Limb (tissue), 2 donors: Measurements from ENCODE around the gene ZC3H18.

Source experiments
- DNase-seq, 2 donors: peaks; one replicate each; pipeline ENCODE4 v3.0.0-alpha.2; 2016; ENCODE audit errors: extremely low spot score in 2 of 2

The ZC3H18 gene

DNA sequence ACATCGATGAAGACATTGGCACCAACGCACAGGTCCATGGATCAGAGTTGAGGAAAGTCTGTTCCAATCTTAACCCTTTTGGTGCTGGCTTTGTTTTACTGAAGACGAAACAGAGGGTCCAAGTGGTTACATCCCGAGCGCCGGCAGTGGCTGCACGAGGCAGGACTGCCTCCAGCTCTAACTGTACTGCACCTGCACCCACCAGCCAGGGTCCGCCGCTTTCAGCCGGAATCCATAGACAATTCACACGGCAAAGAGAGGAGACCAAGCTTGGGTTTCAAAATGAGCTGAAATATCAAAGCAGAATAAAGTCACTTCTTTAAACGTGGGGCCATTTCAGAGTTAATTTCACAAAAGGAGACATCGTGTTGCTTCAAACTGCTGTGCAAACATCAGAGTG is 21.2 kb upstream of the ZC3H18 start:
- DNase-seq = no peak

DNA sequence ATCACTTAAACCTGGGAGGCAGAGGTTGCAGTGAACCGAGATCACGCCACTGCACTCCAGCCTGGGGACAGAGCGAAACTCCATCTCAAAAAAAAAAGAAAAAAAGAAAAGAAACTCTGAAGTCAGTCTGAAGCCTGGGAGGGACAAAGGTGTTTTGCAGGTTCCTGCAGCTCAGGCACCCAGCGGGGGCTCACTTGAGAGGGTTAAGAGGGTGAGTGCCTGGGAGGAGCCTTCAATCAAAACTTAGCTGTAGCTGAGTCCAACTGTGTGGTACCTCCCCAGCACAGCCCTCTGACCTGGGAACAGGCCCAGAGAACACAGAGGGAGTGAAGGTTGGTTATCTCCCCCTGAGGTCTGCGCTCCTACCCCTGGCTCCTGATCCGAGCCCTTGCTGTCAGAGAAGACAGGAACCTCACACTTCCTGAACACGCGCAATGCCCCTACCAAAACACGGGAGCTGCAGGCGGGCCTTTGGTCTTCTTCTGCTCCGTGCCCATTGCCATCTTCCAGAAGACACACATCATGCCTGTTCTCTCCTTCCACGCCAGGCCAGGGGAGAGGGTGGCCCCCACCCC is 20.4 kb upstream of the ZC3H18 start:
- no peak for DNase-seq

DNA sequence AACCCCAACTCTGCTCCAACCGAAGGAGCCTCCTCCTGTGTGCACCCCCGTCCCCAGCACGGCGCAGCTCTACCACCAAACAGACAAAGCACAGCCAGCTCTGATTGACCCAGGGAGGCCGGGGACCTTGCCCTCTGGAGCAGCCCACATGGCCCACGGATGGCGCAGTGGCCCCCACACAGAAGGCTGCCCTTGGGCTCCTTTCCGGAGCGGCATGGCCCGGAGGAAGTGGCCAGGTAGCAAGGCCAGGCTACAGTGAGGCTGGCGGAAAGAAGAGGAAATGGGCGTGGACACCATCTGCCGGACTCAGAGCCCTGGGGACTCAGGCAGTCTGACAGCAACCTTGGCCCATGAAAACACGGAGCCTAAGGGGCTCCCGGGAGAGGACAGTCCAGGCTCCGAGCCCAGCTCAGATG is 19.9 kb upstream of the ZC3H18 start:
- no peak for DNase-seq

DNA sequence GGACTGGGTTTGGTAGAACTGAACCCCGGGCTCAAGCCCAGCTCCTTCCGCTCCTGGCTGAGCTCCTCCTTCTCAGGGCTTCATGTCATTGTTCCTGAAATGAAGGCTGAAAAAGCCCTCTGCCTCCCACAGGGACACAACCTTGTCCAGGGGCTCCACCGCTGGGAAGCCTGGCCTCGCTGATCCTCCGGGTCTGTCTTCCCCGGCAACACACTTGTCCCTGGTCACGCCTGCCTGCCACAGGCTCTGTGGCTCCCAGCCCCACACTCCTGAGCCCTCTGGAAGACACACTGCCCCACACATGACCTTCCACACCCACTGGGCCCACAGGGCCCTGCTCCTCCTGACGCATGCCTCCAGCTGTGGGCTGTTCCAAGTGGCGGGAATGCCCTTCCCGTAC is 18.0 kb upstream of the ZC3H18 start:
- DNase-seq = no peak

DNA sequence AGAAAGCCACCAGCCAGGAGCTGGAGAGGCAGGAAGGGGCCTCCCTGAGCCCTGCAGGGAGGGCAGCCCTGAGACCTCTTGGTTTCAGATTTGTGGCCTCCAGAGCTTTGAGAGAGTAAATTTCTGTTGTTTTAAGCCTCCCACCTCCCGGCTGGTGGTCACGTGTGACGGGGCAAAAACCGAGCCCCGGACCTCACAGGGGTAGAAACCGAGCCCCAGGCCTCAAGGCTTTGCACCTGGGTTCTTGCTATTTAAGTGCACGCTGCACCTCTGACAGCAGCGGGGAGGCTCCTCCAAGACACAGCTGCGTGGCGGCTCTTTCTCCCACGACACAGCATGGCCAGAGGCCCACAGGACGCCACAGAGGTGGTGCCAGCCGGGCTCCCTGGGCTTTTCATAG is 17.4 kb upstream of the ZC3H18 start:
- DNase-seq = no peak

DNA sequence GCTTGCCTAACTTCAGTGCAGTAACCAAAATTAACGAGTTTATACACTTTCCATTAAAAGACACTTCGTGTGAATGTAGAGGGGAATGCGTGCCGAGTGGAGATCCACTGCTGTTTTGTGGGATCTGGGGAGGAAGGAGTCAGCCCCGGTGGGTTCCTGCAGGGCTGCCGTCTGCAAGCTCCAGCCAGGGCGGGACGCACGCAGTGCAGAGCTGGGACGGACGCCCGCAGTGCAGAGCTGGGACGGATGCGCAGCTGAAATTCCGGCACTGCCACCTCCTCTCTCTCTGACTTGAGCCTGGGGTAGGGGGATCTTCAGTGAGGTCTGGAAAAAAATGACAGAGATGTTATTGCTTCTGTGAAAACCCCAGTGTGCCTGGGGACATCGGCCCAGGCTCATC is 16.5 kb upstream of the ZC3H18 start:
- DNase-seq = no peak

DNA sequence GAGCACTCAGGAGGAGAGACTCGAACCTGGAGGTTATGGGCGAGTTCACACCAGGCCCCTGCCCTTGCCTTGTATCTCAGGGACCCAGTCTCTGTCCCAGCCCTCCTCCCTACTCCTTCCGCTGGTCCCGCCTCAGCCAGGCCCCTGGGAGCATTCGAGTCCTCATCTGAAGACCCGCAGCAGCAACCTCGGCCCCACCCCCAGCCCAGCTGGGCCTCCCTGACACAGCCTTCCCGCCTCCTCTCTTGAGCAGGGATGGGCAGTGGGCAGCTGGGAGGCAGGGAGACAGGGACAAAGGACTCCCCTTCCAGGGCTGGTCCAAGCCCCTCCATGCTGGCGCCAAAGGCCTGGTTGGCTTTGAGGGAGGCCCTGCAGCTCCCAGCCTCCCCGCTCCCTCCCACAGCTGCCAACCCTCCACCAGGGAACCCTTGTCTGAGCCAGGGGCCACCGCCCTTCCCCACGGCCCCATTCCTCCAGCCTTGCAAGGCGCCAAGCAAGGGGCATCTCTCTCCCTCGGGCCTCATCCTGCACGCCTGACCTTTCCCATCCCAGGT is 15.4 kb upstream of the ZC3H18 start:
- DNase-seq = no peak

DNA sequence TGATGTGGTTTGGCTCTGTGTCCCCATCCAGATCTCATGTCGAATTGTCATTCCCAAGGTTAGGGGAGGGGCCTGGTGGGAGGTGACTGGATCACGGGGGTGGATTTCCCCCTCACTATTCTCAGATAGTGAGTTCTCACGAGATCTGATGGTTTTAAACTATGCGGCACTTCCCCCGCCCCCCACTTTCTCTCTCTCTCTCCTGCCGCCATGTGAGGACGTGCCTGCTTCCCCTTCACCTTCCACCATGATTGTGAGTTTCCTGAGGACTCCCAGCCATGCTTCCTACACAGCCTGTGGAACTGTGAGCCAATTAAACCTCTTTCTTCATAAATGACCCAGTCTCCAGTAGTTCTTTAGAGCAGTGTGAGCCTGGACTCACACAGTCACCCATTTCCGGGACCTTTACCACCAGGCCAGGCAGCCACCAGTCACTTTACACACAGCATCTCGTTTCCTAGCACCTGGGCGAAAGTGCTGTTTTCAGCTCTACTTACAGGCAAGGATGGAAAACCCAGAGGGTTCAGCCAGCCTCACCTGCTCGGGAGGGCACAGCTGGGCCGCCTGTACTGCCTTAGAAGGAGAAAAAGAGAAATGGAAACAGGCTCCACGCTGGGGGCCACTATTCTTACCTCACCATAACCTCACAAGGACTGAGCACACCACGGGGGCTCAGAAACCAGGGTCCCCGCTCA is 13.8 kb upstream of the ZC3H18 start:
- no peak for DNase-seq

DNA sequence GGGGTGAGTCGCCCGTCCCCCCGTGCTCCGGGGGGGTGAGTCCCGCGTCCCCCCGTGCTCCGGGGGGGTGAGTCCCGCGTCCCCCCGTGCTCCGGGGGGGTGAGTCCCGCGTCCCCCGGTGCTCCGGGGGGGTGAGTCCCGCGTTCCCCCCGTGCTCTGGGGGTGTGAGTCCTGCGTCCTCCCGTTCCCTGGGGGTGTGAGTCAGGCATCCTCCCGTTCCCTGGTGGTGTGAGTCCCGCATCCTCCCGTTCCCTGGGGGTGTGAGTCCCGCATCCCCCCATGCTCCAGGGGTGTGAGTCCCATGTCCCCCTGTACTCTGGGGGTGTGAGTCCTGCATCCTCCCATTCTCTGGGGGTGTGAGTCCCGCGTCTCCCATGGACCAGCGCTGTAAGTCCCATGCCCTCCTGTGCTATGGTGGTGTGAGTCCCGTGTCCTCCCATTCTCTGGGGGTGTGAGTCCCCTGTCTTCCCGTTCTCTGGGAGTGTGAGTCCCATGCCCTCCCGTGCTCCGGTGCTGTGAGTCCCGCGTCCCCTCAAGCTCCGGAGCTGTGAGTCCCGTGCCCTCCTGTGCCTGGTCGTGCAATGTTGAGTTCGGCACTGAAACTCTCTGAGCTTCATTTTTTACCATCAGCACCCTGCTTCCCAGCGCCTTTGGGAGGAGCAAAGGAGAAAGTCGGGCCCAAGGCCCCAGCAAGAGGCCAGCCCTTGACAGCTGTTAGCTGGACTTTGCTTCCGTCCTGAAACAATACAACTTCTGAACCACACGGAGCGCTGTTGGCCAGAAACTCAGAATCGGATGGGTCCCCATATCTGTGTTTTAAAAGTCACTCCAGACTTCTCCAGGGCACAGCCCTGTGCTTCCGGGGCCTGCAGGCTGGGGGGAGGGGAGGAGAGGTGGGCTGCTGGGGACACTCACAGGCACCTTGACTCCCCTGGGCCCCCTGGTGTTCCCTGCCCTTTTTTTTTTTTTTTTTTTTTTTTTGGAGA is 11.5 kb upstream of the ZC3H18 start:
- peak in 1 of 2 donors; percentile 45 for DNase-seq

DNA sequence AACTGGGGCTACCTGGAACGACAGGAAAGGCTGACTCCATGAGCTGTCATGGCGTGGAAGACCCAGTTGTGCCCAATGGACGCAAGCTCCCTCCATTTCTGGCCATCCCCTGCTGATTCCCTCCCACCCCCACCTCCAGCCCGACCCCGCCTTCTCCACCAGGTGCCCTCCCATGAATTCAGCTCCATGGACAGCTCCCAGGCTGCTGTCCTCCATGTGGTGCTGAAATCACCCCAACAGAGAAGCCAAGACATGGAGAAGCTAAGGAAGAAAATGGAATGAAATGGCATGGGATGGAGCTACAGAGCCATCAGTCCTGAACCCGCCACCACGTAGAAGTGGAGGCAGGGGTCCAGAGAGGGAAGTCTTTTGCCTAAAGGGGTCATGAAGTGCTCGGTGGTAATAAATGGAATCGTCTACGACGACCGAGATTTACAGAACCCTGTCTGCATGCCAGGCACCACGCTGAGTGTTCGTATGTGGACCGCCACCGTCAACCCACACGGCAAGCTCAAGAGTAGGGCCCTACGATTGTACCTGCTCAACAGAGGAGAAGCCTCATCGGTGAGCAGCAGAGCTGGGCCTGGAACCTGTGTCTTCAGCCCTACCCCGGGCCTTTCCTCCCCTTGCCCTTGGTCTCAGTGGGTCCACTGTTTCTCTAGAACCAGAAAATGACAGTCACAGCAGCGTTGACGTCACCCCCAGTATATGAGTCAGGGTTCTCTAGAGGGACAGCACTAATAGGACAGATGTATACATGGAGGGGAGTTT is 9.3 kb upstream of the ZC3H18 start:
- DNase-seq = peak; percentile 8 to 73

DNA sequence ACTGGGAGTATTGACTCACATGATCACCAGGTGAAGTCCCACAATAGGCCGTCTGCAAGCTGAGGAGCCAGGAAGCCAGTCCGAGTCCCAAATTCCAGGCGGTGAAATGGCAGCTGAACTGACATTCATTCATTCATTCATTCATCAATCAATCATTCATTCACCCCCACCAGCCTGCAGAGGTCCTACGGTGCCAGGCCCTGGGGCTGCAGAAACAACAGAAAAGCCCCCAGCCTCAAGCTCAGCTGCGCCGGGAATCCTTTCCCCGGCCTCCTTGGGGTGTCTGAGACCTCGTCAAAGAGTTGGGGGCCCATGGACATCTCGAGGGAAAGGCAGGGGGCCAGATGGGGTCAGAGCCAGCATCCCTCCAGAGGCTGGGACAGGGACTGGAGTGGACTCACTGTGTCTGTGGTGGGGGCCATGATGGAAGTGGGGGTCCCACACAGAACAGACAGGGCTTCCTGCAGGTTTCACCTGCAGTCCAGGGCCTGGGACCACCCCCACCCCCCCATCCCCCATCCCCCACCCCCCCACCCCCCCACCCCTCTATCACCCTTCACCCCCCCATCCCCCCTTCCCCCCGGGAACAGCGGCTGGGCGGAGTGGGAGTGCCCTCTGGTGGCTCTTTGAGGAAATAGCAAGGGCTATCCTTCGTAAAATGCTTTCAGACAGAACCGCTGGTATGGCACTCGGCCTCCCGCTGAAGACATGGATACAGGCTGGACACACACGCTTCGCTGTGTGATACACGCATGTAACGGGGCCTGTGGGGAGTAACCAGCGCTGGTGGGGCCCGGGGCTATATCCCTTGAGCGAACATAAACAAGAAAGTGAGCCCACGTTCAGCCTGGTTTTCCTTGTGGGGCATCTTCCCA is 8.5 kb upstream of the ZC3H18 start:
- DNase-seq = peak; percentile 45 to 73

DNA sequence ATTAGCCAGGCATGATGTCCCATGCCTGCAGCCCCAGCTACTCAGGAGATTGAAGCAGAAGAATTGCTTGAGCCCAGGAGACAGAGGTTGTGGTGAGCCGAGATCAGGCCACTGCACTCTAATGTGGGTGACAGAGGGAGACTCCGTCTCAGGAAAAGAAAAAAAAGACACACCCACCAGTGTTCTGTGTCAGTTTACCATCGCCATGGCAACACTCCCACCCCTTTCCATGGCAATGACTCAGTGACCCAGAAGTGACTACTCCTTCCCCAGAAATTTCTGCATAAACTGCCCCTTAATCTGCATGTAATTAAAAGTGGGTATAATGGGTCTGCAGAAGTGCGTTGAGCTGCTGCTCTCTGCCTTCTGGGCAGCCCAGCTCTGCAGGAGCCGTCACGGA is 4.0 kb upstream of the ZC3H18 start:
- no peak for DNase-seq

DNA sequence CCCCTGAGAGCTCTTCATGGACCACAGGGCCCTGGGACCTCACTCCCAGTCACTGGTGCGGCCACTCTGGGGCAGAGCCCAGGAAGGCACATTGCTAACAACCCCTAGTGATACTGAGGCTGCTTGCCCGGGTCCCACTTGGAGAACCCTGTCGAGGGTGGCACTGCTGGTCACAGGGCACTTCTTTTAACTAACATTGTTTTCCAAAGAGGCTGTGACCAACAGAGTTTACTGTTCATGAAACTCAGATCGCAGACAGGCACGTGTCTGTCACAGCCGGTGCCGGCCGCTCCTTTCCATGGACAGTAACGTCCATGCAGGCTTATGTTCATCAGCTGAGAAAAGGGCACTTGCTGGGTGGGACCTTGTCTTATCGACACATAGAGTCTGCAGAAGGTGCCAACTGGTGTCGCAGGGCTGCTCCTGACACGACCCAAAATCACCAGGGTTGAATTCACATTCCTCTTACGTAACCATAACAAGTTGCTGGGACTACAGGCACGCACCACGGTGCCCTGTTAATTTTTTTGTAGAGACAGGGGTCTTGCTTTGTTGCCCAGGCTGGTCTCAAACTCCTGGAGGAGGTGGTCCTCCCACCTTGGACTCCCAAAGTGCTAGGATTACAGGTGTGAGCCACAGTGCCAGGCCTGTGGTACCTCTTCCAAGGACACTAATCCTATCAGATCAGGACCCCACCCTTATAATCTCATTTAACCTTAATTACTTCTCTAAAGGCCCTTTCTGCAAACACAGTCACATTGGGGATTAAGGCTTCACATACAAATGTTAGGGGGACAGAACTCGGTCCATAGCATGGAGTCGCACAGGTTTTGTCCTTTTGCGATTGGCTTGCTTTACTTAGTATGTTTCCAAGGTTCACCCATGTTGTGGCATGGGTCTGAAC is 1.2 kb upstream of the ZC3H18 start:
- no peak for DNase-seq

DNA sequence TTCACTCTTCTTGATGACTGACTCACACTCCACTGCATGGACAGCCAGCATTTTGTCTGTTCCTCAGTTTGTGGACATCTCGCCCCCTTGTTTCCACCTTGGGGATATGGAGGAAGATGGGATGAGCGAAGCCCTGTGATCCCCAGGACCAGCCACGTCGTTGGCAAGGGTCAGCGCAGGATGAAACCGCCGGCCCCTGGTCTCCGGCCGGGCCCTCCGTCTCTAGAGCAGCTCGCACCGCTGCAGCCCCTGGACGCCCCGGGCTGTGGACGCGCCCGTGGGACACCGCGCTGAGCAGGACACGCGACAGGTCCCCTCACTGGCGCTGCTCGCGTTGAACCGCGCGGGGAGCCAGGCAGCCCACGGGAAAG is 604 bp upstream of the ZC3H18 start:
- DNase-seq = no peak

DNA sequence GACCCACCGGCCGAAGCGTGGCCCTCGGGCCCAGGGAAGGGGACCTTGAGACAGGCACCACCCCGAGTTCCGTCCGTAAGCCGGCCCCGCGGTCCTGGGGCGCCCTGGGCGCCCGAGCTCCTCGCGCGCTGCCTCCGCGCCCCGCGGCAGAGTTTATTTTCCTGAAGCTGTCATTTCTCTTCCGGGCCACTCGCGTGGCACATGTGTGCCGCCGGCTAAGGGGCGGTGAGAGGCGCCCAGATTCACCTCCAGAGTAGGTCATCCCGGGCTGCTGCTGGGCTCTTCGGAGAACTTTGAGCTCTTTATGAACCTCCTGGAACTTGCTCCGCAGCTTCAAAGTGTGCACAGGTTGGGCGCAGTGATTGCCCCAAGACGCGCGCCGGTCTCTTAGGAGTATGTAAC is 489 bp downstream of the ZC3H18 start:
- DNase-seq = no peak

DNA sequence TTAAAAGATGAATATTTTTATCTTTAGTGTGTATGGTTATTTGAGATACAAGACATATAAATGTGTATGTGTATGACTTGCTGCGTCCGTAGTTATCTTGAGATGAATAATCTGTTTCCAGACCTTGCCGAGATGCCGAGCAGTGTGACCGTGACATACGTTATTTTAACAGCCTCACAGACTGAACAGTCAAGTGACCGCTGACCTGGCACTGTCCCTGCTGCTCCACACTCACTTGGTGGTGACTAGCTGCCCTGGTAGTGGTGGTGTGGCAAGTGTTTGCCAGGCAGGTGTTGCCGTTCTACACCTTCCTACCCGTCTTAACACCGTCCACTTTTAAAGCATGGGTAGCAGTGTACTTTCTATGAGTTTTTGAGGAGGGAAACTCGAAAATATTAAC is 5.0 kb downstream of the ZC3H18 start:
- DNase-seq = no peak

DNA sequence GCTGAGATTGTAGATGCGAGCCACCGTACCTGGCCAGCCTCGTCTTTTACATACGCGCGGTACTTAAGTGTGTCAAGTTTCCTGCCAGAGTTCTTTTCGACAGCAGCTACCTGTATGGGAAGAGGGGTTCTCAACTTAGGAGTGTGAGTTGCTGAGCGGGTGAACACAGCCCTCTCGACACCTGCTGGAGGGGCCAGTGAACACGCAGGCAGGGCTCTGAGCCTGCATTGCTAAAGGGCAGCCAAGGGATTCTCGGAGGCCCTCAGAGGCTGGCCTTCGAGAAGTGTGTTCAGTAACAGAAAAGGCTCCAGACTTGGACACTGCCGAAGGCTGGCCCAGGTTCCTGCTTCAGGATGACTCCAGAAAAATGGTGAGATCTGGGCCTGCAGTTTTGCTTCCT is 6.1 kb downstream of the ZC3H18 start:
- DNase-seq = no peak

DNA sequence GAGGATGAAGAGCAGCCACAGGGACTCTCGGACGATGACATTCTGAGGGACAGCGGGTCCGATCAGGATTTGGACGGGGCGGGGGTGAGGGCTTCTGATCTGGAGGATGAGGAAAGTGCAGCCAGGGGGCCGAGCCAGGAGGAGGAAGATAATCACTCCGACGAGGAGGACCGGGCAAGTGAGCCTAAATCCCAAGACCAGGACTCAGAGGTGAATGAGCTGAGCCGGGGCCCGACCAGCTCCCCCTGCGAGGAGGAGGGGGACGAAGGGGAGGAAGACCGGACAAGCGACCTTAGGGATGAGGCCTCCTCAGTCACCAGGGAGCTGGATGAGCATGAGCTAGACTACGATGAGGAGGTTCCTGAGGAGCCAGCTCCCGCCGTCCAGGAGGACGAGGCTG is 7.0 kb downstream of the ZC3H18 start:
- DNase-seq = no peak
